ENCODE results near the gene FABP6. TPM values are rescaled to one million over a fixed set of nuclear protein-coding genes. Genes with fewer than 3 reads are reported as not detected.

FABP6 gene
- total and polyA plus RNA-seq, 2 donors: 13.0 to 64.3 TPM

DNA sequence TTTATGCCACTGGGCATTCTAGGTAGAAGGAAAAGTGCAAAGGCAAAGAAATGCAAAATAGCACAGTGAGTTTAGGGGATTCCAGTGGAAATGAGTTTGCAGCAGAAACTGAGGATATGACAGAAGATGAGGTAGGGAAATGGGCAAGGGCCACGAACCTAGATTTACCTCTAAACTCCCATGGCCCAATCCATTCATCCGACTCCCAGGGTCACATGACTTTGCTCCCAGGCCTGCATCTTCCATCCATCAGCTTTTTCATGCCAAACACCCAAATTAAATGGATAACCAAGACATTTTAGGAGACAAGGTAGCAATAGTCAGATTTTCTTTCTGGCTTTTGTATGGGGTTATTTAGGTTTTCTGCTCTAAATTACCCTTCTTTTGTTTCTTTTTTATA, 22.2 kb upstream of the FABP6 start:
- DNase-seq (ENCODE audit: low read depth in 6 of 9, low spot score in 9 of 9): no peak
- H3K27ac ChIP-seq (ENCODE audit: low read depth in 1 of 2, low read length in 1 of 2): no peak overlapping the region
- 99% methylated on average over 2 of the region's 2 CpGs for WGBS
- no peak overlapping the region for H3K4me3 ChIP-seq (ENCODE audit: low read length in 2 of 2)
- H3K9me3 ChIP-seq (ENCODE audit: control insufficient read depth in 2 of 2, insufficient read depth in 1 of 2, low read length in 1 of 2): no peaks in the 10 kb centered on the region
- peaks cover 0 to 4% of the 10 kb centered on the region in 2 donors for H3K4me1 ChIP-seq (ENCODE audit: control insufficient read depth in 2 of 2, insufficient read depth in 2 of 2, low read length in 2 of 2)
- no peaks in the 10 kb centered on the region for H3K27me3 ChIP-seq (ENCODE audit: control insufficient read depth in 2 of 2, insufficient read depth in 1 of 2, low read length in 1 of 2)
- H3K36me3 ChIP-seq (ENCODE audit: control insufficient read depth in 2 of 2, insufficient read depth in 2 of 2, low read length in 1 of 2): no peaks in the 10 kb centered on the region

- WGBS: over 99% methylated on average over 2 of the region's 2 CpGs
- Histone ChIP-seq H3K27ac (ENCODE audit: low read depth in 1 of 2, low read length in 1 of 2) (no peak overlapping the region), H3K4me1 (ENCODE audit: control insufficient read depth in 2 of 2, insufficient read depth in 2 of 2, low read length in 2 of 2) (peaks cover 0 to 1% of the 10 kb centered on the region in 2 donors), H3K9me3 (ENCODE audit: control insufficient read depth in 2 of 2, insufficient read depth in 1 of 2, low read length in 1 of 2) (no peaks in the 10 kb centered on the region), H3K4me3 (ENCODE audit: low read length in 2 of 2) (no peak overlapping the region), H3K36me3 (ENCODE audit: control insufficient read depth in 2 of 2, insufficient read depth in 2 of 2, low read length in 1 of 2) (no peaks in the 10 kb centered on the region), H3K27me3 (ENCODE audit: control insufficient read depth in 2 of 2, insufficient read depth in 1 of 2, low read length in 1 of 2) (no peaks in the 10 kb centered on the region)
- no peak for DNase-seq (ENCODE audit: low read depth in 6 of 9, low spot score in 9 of 9)
Observed at GRCh38 chr5:160209917-160210316, 19.4 kb upstream of the FABP6 start.

DNA sequence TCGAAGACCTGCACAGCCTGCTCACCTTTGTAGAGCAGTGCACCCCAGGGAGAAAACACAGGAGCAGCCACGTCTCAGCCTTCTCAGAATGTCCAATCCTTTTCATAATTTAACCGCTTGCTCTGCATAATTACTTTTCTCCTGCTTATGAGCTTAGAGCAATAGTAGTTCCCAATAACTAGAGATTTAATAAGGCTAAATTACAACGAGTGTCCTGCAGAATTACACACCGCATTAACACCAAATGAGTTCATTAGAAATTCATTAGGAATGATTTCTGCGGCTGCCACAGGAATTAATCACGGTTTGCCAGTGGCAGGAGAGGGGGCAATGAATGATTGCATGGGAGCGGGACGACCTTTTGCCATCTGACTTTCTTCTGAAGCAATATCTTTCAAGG, 18.7 kb upstream of the FABP6 start:
- WGBS: 96% methylated on average over 9 of the region's 9 CpGs
- no peak overlapping the region for H3K4me3 ChIP-seq (ENCODE audit: low read length in 2 of 2)
- no peaks in the 10 kb centered on the region for H3K36me3 ChIP-seq (ENCODE audit: control insufficient read depth in 2 of 2, insufficient read depth in 2 of 2, low read length in 1 of 2)
- no peaks in the 10 kb centered on the region for H3K4me1 ChIP-seq (ENCODE audit: control insufficient read depth in 2 of 2, insufficient read depth in 2 of 2, low read length in 2 of 2)
- no peaks in the 10 kb centered on the region for H3K27me3 ChIP-seq (ENCODE audit: control insufficient read depth in 2 of 2, insufficient read depth in 1 of 2, low read length in 1 of 2)
- H3K27ac ChIP-seq (ENCODE audit: low read depth in 1 of 2, low read length in 1 of 2): no peak overlapping the region
- H3K9me3 ChIP-seq (ENCODE audit: control insufficient read depth in 2 of 2, insufficient read depth in 1 of 2, low read length in 1 of 2): no peaks in the 10 kb centered on the region
- DNase-seq (ENCODE audit: low read depth in 6 of 9, low spot score in 9 of 9): no peak

DNA sequence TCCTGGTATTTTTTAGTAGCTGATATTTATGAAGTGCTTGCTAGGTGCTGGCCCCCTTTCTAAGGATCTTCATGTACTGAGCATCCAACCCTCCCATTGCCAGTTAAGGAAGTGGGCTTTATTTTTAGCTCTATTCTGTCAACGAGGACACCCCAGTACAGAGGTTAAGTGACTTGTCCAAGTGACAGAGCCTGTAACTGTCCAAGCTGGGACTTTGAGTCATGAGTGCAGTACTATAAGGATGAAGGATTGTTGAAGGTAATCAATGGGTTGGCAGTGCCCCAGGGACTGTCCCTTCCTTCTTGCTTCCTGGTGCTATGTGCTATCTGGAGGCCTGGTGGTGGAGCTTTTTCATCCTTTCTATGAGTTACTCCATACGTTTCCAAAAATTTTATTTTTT, 18.0 kb upstream of the FABP6 start:
- 85% methylated on average over 2 of the region's 2 CpGs for WGBS
- no peak for DNase-seq (ENCODE audit: low read depth in 6 of 9, low spot score in 9 of 9)
- Histone ChIP-seq H3K27ac (ENCODE audit: low read depth in 1 of 2, low read length in 1 of 2) (no peak overlapping the region), H3K27me3 (ENCODE audit: control insufficient read depth in 2 of 2, insufficient read depth in 1 of 2, low read length in 1 of 2) (no peaks in the 10 kb centered on the region), H3K9me3 (ENCODE audit: control insufficient read depth in 2 of 2, insufficient read depth in 1 of 2, low read length in 1 of 2) (peaks cover 0 to 1% of the 10 kb centered on the region in 2 donors), H3K4me1 (ENCODE audit: control insufficient read depth in 2 of 2, insufficient read depth in 2 of 2, low read length in 2 of 2) (no peaks in the 10 kb centered on the region), H3K36me3 (ENCODE audit: control insufficient read depth in 2 of 2, insufficient read depth in 2 of 2, low read length in 1 of 2) (no peaks in the 10 kb centered on the region), H3K4me3 (ENCODE audit: low read length in 2 of 2) (no peak overlapping the region)

DNA sequence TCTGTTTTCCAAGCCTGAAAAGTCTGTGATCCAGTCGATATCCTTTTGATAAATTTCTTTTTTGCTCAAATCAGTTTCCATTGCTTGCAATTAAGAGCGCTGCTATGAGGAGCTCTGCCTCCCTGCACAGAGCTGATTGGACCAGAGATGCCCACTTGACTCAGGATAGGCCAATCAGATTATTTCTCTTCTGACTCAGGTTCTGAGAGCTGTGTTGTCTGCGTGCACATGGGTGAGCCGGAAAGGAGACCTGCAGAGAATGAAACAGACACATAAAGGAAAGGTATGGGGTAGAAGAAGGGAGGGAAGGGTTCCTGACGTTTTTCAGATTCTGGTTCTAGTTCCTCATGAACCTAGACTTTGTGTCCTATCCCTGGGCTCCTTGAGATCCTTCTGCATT, 15.8 kb upstream of the FABP6 start:
- H3K4me3 ChIP-seq (ENCODE audit: low read length in 2 of 2): no peak overlapping the region
- H3K9me3 ChIP-seq (ENCODE audit: control insufficient read depth in 2 of 2, insufficient read depth in 1 of 2, low read length in 1 of 2): peaks cover 0 to 1% of the 10 kb centered on the region in 2 donors
- no peak for DNase-seq (ENCODE audit: low read depth in 6 of 9, low spot score in 9 of 9)
- no peaks in the 10 kb centered on the region for H3K4me1 ChIP-seq (ENCODE audit: control insufficient read depth in 2 of 2, insufficient read depth in 2 of 2, low read length in 2 of 2)
- no peaks in the 10 kb centered on the region for H3K27me3 ChIP-seq (ENCODE audit: control insufficient read depth in 2 of 2, insufficient read depth in 1 of 2, low read length in 1 of 2)
- no peak overlapping the region for H3K27ac ChIP-seq (ENCODE audit: low read depth in 1 of 2, low read length in 1 of 2)
- no peaks in the 10 kb centered on the region for H3K36me3 ChIP-seq (ENCODE audit: control insufficient read depth in 2 of 2, insufficient read depth in 2 of 2, low read length in 1 of 2)
- 93% methylated on average over 5 of the region's 5 CpGs for WGBS

GRCh38 chr5:160219356-160219755, 9.9 kb upstream of the FABP6 start:
- no peaks in the 10 kb centered on the region for H3K27me3 ChIP-seq (ENCODE audit: control insufficient read depth in 2 of 2, insufficient read depth in 1 of 2, low read length in 1 of 2)
- no peak overlapping the region for H3K27ac ChIP-seq (ENCODE audit: low read depth in 1 of 2, low read length in 1 of 2)
- peaks cover 0 to 1% of the 10 kb centered on the region in 2 donors for H3K9me3 ChIP-seq (ENCODE audit: control insufficient read depth in 2 of 2, insufficient read depth in 1 of 2, low read length in 1 of 2)
- no peaks in the 10 kb centered on the region for H3K36me3 ChIP-seq (ENCODE audit: control insufficient read depth in 2 of 2, insufficient read depth in 2 of 2, low read length in 1 of 2)
- H3K4me1 ChIP-seq (ENCODE audit: control insufficient read depth in 2 of 2, insufficient read depth in 2 of 2, low read length in 2 of 2): no peaks in the 10 kb centered on the region
- no peak for DNase-seq (ENCODE audit: low read depth in 6 of 9, low spot score in 9 of 9)
- WGBS: 73% methylated on average over 4 of the region's 4 CpGs
- no peak overlapping the region for H3K4me3 ChIP-seq (ENCODE audit: low read length in 2 of 2)

DNA sequence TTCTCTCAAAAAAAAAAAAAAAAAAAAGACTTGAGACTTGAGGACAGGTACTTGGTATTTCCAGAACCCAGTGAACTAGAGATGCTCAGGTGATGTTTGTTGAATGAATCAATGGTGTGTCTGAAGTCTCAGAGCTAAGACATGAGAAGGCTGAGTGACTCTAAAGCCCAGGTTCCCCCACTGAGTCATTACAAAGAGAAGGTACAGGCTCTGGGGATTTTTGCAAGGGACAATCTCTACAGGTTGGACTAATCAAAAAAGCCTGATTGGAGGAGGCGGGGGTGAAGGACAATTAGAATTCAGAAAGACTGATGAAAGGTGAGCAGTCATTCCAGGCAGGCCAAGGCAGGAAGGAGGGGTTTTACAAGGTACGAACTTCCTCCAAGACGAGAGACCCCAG, 8.2 kb upstream of the FABP6 start:
- no peak for DNase-seq (ENCODE audit: low read depth in 6 of 9, low spot score in 9 of 9)
- Histone ChIP-seq H3K9me3 (ENCODE audit: control insufficient read depth in 2 of 2, insufficient read depth in 1 of 2, low read length in 1 of 2) (no peaks in the 10 kb centered on the region), H3K36me3 (ENCODE audit: control insufficient read depth in 2 of 2, insufficient read depth in 2 of 2, low read length in 1 of 2) (no peaks in the 10 kb centered on the region), H3K4me3 (ENCODE audit: low read length in 2 of 2) (no peak overlapping the region), H3K27ac (ENCODE audit: low read depth in 1 of 2, low read length in 1 of 2) (no peak overlapping the region), H3K27me3 (ENCODE audit: control insufficient read depth in 2 of 2, insufficient read depth in 1 of 2, low read length in 1 of 2) (no peaks in the 10 kb centered on the region), H3K4me1 (ENCODE audit: control insufficient read depth in 2 of 2, insufficient read depth in 2 of 2, low read length in 2 of 2) (no peaks in the 10 kb centered on the region)
- WGBS: 97% methylated on average over 3 of the region's 3 CpGs

GRCh38 chr5:160227012-160227411, 2.3 kb upstream of the FABP6 start:
- DNase-seq (ENCODE audit: low read depth in 6 of 9, low spot score in 9 of 9): no peak
- Histone ChIP-seq H3K9me3 (ENCODE audit: control insufficient read depth in 2 of 2, insufficient read depth in 1 of 2, low read length in 1 of 2) (no peaks in the 10 kb centered on the region), H3K36me3 (ENCODE audit: control insufficient read depth in 2 of 2, insufficient read depth in 2 of 2, low read length in 1 of 2) (no peaks in the 10 kb centered on the region), H3K4me3 (ENCODE audit: low read length in 2 of 2) (no peak overlapping the region), H3K27ac (ENCODE audit: low read depth in 1 of 2, low read length in 1 of 2) (no peak overlapping the region), H3K27me3 (ENCODE audit: control insufficient read depth in 2 of 2, insufficient read depth in 1 of 2, low read length in 1 of 2) (no peaks in the 10 kb centered on the region), H3K4me1 (ENCODE audit: control insufficient read depth in 2 of 2, insufficient read depth in 2 of 2, low read length in 2 of 2) (peaks cover 0 to 7% of the 10 kb centered on the region in 2 donors)
- 96% methylated on average over 2 of the region's 2 CpGs for WGBS

DNA sequence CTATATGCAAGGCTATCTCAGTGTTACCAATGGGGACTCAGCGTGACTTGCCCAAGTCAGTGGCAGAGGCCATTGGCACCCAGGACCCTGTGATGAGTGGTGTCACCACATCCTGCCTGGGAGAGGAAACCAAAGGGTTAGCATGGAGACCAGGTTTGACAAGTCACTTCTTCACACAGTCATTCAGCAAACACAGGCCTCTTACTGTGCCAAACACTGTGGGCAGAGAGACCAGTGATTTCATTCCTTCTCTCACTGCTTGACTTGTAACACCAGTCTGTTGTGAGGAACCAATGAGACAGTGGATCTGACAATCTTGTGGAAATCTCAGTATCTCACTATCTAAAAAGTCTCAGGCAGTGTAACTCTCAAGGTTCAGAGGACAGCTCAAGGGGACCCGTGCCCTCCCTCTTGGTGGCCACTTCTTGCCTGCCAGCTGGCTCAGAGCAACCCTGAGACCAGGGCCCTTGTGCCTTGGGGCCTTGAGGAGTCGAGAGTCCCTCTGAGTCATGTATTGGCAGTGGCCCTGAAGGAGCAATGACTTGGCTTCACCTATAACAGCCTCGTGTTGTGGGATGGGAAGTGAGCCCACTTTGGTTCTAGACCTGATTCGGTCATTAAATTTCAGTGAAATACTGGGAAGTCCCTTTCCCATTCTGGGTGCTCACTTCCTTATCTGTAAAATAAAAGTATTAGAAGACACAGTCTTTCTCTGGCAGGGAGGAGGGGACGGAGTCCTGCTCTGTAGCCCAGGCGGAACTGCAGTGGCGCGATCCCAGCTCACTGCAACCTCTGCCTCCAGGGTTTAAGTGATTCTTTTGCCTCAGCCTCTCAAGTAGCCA, 1.6 kb downstream of the FABP6 start:
- peaks cover 0 to 7% of the 10 kb centered on the region in 2 donors for H3K4me1 ChIP-seq (ENCODE audit: control insufficient read depth in 2 of 2, insufficient read depth in 2 of 2, low read length in 2 of 2)
- DNase-seq (ENCODE audit: low read depth in 6 of 9, low spot score in 9 of 9): peak in 3 of 9 donors; percentile 12 to 39 (median 16)
- no peaks in the 10 kb centered on the region for H3K36me3 ChIP-seq (ENCODE audit: control insufficient read depth in 2 of 2, insufficient read depth in 2 of 2, low read length in 1 of 2)
- no peaks in the 10 kb centered on the region for H3K27me3 ChIP-seq (ENCODE audit: control insufficient read depth in 2 of 2, insufficient read depth in 1 of 2, low read length in 1 of 2)
- no peaks in the 10 kb centered on the region for H3K9me3 ChIP-seq (ENCODE audit: control insufficient read depth in 2 of 2, insufficient read depth in 1 of 2, low read length in 1 of 2)
- 92% methylated on average over 9 of the region's 9 CpGs for WGBS
- peak overlapping the region in 1 of 2 donors; percentile 65 for H3K27ac ChIP-seq (ENCODE audit: low read depth in 1 of 2, low read length in 1 of 2)
- H3K4me3 ChIP-seq (ENCODE audit: low read length in 2 of 2): no peak overlapping the region
